Tibial nerve (tissue), 4 donors: Measurements from ENCODE around the gene ILDR1.

Source experiments
- EP300 ChIP-seq, 2 donors: sonication (generic); formaldehyde crosslinking; IDR thresholded peaks; one replicate each; pipeline ENCODE4 v1.6.1; 2017; ENCODE audit warnings: antibody characterized with exemption in 2 of 2, mild to moderate bottlenecking in 1 of 2
- TF ChIP-seq, protein P1 (sequence below), 5 experiments: fragments of 200-600 bp in 3 of 5; fragments of 450-650 bp in 2 of 5; sonication (generic) in 3 of 5; IDR thresholded peaks; one replicate each; pipeline ENCODE4 v1.5.1; 2016 to 2019; ENCODE audit warnings: antibody characterized with exemption in 5 of 5, mild to moderate bottlenecking in 3 of 5, moderate library complexity in 2 of 5

DNA sequence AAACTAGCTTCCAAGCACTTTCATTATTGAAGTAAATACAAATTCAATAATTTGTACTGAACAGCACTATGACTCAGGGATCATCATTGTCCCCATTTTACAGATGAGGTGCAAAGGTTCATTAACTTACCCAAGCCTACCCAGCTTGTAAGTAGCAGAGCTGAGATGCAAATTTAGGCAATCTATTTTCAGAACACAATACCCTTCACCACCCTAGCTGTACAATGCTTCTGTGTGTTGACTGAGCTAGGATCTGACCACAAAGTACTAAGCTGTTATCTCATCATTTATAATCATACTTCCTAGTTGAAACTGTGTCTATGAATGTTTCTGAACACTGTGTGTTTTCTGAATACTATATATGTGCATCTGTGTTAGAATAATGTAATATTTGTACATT is 3.2 kb upstream of the ILDR1 start:
- TF ChIP-seq, protein P1, sequence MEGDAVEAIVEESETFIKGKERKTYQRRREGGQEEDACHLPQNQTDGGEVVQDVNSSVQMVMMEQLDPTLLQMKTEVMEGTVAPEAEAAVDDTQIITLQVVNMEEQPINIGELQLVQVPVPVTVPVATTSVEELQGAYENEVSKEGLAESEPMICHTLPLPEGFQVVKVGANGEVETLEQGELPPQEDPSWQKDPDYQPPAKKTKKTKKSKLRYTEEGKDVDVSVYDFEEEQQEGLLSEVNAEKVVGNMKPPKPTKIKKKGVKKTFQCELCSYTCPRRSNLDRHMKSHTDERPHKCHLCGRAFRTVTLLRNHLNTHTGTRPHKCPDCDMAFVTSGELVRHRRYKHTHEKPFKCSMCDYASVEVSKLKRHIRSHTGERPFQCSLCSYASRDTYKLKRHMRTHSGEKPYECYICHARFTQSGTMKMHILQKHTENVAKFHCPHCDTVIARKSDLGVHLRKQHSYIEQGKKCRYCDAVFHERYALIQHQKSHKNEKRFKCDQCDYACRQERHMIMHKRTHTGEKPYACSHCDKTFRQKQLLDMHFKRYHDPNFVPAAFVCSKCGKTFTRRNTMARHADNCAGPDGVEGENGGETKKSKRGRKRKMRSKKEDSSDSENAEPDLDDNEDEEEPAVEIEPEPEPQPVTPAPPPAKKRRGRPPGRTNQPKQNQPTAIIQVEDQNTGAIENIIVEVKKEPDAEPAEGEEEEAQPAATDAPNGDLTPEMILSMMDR (IDR thresholded peaks at IDR 0.05): no peak
- TF ChIP-seq EP300 (IDR thresholded peaks at IDR 0.05): no peak
